Measurements from ENCODE around the gene L1TD1. TPM values are rescaled to one million over a fixed set of nuclear protein-coding genes. Genes with fewer than 3 reads are reported as not detected.

The L1TD1 gene
- polyA plus RNA-seq, 1 donor from 2014 or later: not detected

DNA sequence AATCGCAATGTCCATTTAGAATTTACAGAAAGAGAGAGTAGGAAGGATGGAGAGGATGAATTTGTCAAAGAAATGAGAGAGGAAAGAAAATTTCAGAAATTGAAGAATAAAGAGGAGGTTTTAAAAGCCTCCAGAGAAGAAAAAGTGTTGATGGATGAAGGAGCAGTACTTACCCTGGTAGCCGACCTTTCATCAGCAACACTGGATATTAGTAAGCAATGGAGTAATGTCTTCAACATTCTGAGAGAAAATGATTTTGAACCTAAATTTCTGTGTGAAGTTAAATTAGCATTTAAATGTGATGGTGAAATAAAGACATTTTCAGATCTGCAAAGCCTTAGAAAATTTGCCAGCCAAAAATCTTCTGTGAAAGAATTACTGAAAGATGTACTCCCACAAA, 12.5 kb downstream of the L1TD1 start:
- H3K9me3 ChIP-seq (ENCODE audit: low read length): peaks cover 4% of the 10 kb centered on the region

DNA sequence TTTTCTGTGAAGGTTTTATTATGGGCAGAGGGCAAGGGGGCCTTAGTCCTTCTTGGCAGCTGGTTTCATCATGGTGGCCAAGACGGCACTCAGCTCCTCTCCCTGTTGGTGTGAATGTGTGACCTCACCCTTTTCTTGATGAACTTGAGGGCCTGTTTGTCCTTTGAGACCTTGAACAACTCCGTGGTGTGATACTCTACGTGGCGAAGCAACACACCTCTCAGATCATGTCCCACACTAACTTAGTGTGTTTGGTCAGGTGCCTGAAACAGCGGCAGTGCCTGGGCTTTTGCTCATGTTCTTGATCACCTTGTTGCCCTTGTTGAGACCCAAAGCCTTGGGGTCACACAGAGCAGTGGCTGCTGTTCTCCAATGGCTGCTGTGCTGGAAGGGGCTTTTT, 13.4 kb downstream of the L1TD1 start:
- Histone ChIP-seq H3F3A (ENCODE audit: insufficient read depth, low read length, poor library complexity, severe bottlenecking) (no peaks in the 10 kb centered on the region), H3K9ac (ENCODE audit: low read length) (no peak overlapping the region), H3K79me2 (replicated peaks; ENCODE audit: insufficient read depth, low read length) (no peaks in the 10 kb centered on the region), H2AFZ (ENCODE audit: low read depth, low read length) (no peak overlapping the region), H3K9me2 (ENCODE audit: insufficient read depth, low read length) (no peaks in the 10 kb centered on the region), H3K4me2 (ENCODE audit: low read length) (no peak overlapping the region), H3K36me3 (ENCODE audit: insufficient read depth, low read length) (no peaks in the 10 kb centered on the region), H4K20me1 (ENCODE audit: insufficient read depth) (no peaks in the 10 kb centered on the region), H3K9me3 (ENCODE audit: low read length) (peaks cover 4% of the 10 kb centered on the region), H3K27me3 (ENCODE audit: insufficient read depth, low read depth, low read length) (no peaks in the 10 kb centered on the region), H3K27ac (ENCODE audit: low read length) (no peak overlapping the region), H3K4me3 (ENCODE audit: low read length) (no peak overlapping the region)
- TF ChIP-seq EP300 (conservative IDR thresholded peaks at IDR 0.05; ENCODE audit: poor library complexity, severe bottlenecking) (no peak), EZH2 (IDR thresholded peaks at IDR 0.05; ENCODE audit: borderline replicate concordance, insufficient read depth, low read length, poor library complexity, severe bottlenecking) (no peak), SMC3 (conservative IDR thresholded peaks at IDR 0.05; ENCODE audit: poor library complexity) (no peak)
- TF ChIP-seq, protein P1, sequence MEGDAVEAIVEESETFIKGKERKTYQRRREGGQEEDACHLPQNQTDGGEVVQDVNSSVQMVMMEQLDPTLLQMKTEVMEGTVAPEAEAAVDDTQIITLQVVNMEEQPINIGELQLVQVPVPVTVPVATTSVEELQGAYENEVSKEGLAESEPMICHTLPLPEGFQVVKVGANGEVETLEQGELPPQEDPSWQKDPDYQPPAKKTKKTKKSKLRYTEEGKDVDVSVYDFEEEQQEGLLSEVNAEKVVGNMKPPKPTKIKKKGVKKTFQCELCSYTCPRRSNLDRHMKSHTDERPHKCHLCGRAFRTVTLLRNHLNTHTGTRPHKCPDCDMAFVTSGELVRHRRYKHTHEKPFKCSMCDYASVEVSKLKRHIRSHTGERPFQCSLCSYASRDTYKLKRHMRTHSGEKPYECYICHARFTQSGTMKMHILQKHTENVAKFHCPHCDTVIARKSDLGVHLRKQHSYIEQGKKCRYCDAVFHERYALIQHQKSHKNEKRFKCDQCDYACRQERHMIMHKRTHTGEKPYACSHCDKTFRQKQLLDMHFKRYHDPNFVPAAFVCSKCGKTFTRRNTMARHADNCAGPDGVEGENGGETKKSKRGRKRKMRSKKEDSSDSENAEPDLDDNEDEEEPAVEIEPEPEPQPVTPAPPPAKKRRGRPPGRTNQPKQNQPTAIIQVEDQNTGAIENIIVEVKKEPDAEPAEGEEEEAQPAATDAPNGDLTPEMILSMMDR (IDR thresholded peaks at IDR 0.05; ENCODE audit: poor library complexity, severe bottlenecking): no peak

More for the DNA sequence above, 12.5 kb downstream of the L1TD1 start:
- Histone ChIP-seq H3K27me3 (ENCODE audit: insufficient read depth, low read depth, low read length) (no peaks in the 10 kb centered on the region), H3K79me2 (replicated peaks; ENCODE audit: insufficient read depth, low read length) (no peaks in the 10 kb centered on the region), H4K20me1 (ENCODE audit: insufficient read depth) (no peaks in the 10 kb centered on the region), H2AFZ (ENCODE audit: low read depth, low read length) (no peak overlapping the region), H3K4me2 (ENCODE audit: low read length) (no peak overlapping the region), H3K9ac (ENCODE audit: low read length) (no peak overlapping the region), H3K4me3 (ENCODE audit: low read length) (no peak overlapping the region), H3K27ac (ENCODE audit: low read length) (no peak overlapping the region), H3K9me2 (ENCODE audit: insufficient read depth, low read length) (no peaks in the 10 kb centered on the region), H3K36me3 (ENCODE audit: insufficient read depth, low read length) (no peaks in the 10 kb centered on the region), H3F3A (ENCODE audit: insufficient read depth, low read length, poor library complexity, severe bottlenecking) (no peaks in the 10 kb centered on the region)
- no peak for TF ChIP-seq EZH2 (IDR thresholded peaks at IDR 0.05; ENCODE audit: borderline replicate concordance, insufficient read depth, low read length, poor library complexity, severe bottlenecking)
- TF ChIP-seq EP300 (conservative IDR thresholded peaks at IDR 0.05; ENCODE audit: poor library complexity, severe bottlenecking): no peak
- no peak for TF ChIP-seq MXI1 (conservative IDR thresholded peaks at IDR 0.05; ENCODE audit: poor library complexity, severe bottlenecking)
- TF ChIP-seq, protein P2, sequence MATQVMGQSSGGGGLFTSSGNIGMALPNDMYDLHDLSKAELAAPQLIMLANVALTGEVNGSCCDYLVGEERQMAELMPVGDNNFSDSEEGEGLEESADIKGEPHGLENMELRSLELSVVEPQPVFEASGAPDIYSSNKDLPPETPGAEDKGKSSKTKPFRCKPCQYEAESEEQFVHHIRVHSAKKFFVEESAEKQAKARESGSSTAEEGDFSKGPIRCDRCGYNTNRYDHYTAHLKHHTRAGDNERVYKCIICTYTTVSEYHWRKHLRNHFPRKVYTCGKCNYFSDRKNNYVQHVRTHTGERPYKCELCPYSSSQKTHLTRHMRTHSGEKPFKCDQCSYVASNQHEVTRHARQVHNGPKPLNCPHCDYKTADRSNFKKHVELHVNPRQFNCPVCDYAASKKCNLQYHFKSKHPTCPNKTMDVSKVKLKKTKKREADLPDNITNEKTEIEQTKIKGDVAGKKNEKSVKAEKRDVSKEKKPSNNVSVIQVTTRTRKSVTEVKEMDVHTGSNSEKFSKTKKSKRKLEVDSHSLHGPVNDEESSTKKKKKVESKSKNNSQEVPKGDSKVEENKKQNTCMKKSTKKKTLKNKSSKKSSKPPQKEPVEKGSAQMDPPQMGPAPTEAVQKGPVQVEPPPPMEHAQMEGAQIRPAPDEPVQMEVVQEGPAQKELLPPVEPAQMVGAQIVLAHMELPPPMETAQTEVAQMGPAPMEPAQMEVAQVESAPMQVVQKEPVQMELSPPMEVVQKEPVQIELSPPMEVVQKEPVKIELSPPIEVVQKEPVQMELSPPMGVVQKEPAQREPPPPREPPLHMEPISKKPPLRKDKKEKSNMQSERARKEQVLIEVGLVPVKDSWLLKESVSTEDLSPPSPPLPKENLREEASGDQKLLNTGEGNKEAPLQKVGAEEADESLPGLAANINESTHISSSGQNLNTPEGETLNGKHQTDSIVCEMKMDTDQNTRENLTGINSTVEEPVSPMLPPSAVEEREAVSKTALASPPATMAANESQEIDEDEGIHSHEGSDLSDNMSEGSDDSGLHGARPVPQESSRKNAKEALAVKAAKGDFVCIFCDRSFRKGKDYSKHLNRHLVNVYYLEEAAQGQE (IDR thresholded peaks at IDR 0.05; ENCODE audit: borderline replicate concordance): no peak
- TF ChIP-seq, protein P1 (IDR thresholded peaks at IDR 0.05; ENCODE audit: poor library complexity, severe bottlenecking): no peak
- TF ChIP-seq SMC3 (conservative IDR thresholded peaks at IDR 0.05; ENCODE audit: poor library complexity): no peak
- TF ChIP-seq RAD21 (conservative IDR thresholded peaks at IDR 0.05): no peak
- no peak for TF ChIP-seq POLR2AphosphoS5 (IDR thresholded peaks at IDR 0.05)
- no peak for TF ChIP-seq TAF1 (IDR thresholded peaks at IDR 0.05; ENCODE audit: low read depth)

Measured in neural cell (in vitro differentiated cells).